Ovary (tissue), 9 donors: ENCODE measurements around the gene LMF1. TPM values are rescaled to one million over a fixed set of nuclear protein-coding genes. Genes with fewer than 3 reads are reported as not detected.

Experiments used
- DNase-seq, 5 donors: peaks; one replicate each; pipeline ENCODE4 v3.0.0-alpha.2; 2019 to 2020
- H3K27ac ChIP-seq, 2 donors: fragments of 200-600 bp; one replicate each; pipeline versions ENCODE4 v1.5.1 to v1.8.0; 2019 to 2022
- H3K27me3 ChIP-seq: fragments of 200-600 bp; one replicate; pipeline ENCODE4 v1.8.0; 2022
- H3K36me3 ChIP-seq: fragments of 200-600 bp; sonication (generic); one replicate; pipeline ENCODE4 v1.5.1; 2019
- H3K4me1 ChIP-seq: one replicate; pipeline ENCODE4 v1.8.1; 2013; ENCODE audit warnings: mild to moderate bottlenecking, moderate library complexity; ENCODE audit not compliant: insufficient read depth
- H3K4me3 ChIP-seq: fragments of 200-600 bp; sonication (generic); one replicate; pipeline ENCODE4 v1.5.1; 2017
- H3K9me3 ChIP-seq, 2 donors: fragments of 200-600 bp in 1 of 2; sonication (generic) in 1 of 2; one replicate each; pipeline versions ENCODE4 v1.5.1 to v1.8.1; 2013 to 2019; ENCODE audit warnings: mild to moderate bottlenecking in 1 of 2, moderate library complexity in 1 of 2
- CTCF ChIP-seq, 3 donors: fragments of 450-650 bp in 2 of 3; fragments of 200-600 bp in 1 of 3; IDR thresholded peaks; one replicate each; pipeline versions ENCODE4 v1.5.1 to v1.8.0; 2016 to 2022; ENCODE audit warnings: antibody characterized with exemption in 3 of 3, mild to moderate bottlenecking in 1 of 3
- EP300 ChIP-seq: sonication (generic); formaldehyde crosslinking; IDR thresholded peaks from one replicate; pipeline ENCODE4 v1.6.1; 2017; ENCODE audit warnings: antibody characterized with exemption
- POLR2A ChIP-seq: fragments of 450-650 bp; IDR thresholded peaks from one replicate; pipeline ENCODE4 v1.6.1; 2017; ENCODE audit warnings: antibody characterized with exemption, mild to moderate bottlenecking, moderate library complexity
- WGBS, 3 donors: extraction: QIAGEN DNeasy Blood & Tissue Kit in 1 of 3; methylation state at CpG; one replicate each; pipeline versions ENCODE4 v1.1.5 to v1.1.7; 2013 to 2017; 5-methylcytosine and 5-hydroxymethylcytosine counted together
- intact Hi-C, 4 donors: fragments of 100-400 bp; cut with DNase I; formaldehyde crosslinking; loops; one replicate each; pipeline versions ENCODE4 v1.11.0 to v1.15.1; 2022 to 2023
- polyA plus RNA-seq, 2 donors: library from polyadenylated mRNA; stranded (reverse); fragments of 200-250 nt in 1 of 2; fragments of 350-450 nt in 1 of 2; fragmentation: Illumina TruSeq in 1 of 2; extraction: RNeasy Lipid Tissue Mini Kit (QIAGEN cat#74804) in 1 of 2; gene quantifications; one replicate each; pipeline ENCODE4 v1.2.3, GENCODE V29; 2013 to 2014
- total RNA-seq, 7 donors: library from RNA; depleted of rRNA in 2 of 7; stranded (reverse); fragments of >200 nt in 2 of 7; fragmentation: NEBNext Ultra II Directional in 3 of 7; extraction: Animal tissue kit (Norgen Biotek cat#: 25700) in 3 of 7; gene quantifications; one replicate each; pipeline versions ENCODE4 v1.1.0 to v1.2.4, GENCODE V29; 2016 to 2023
- donor health status: DM: no; HTN: no; CAD: no; lungs with moderate emphysema.
- donor health status: DM: no; HTN: no; CAD: no.
- donor health status: Bipolar disorder and iron deficiency.
- donor health status: DM: yes; HTN: yes; CAD: no.
- donor health status: DM: no; HTN: no; CAD: no.
- donor health status: DM: yes; HTN: yes; CAD: no.

The LMF1 gene
- total and polyA plus RNA-seq, 9 donors = 7.8 to 31.9 (median 23.6) TPM

GRCh38 chr16:999677-1000076 is 28.9 kb upstream of the LMF1 start:
- no peaks in the 10 kb centered on the region for H3K27me3 ChIP-seq
- TF ChIP-seq CTCF (IDR thresholded peaks at IDR 0.05) (no peak), POLR2A (no peak), EP300 (no peak)
- intact Hi-C loops = no loop called here

GRCh38 chr16:998615-999014 is 27.8 kb upstream of the LMF1 start:
- WGBS, 3 donors = 78 to 83% (median 81%) methylated on average over 11 of the region's 11 CpGs
- intact Hi-C loops = no loop called here
- H3K36me3 ChIP-seq = no peaks in the 10 kb centered on the region

More at GRCh38 chr16:999677-1000076, 28.9 kb upstream of the LMF1 start:
- H3K4me3 ChIP-seq = no peak overlapping the region
- no peaks in the 10 kb centered on the region for H3K36me3 ChIP-seq
- H3K27ac ChIP-seq = no peak overlapping the region
- DNase-seq = no peak
- WGBS, 3 donors = 58 to 74% (median 60%) methylated on average over 9 to 11 of the region's 11 CpGs
- peaks cover 4 to 18% of the 10 kb centered on the region in 2 donors for H3K9me3 ChIP-seq
- no peaks in the 10 kb centered on the region for H3K4me1 ChIP-seq

GRCh38 chr16:998211-998610 is 27.4 kb upstream of the LMF1 start:
- WGBS, 3 donors = 71 to 79% (median 76%) methylated on average over 11 of the region's 11 CpGs
- Histone ChIP-seq H3K9me3 (peaks cover 5 to 20% of the 10 kb centered on the region in 2 donors), H3K4me1 (no peaks in the 10 kb centered on the region), H3K27me3 (no peaks in the 10 kb centered on the region), H3K36me3 (no peaks in the 10 kb centered on the region), H3K27ac (no peak overlapping the region), H3K4me3 (no peak overlapping the region)
- intact Hi-C loops = no loop called here
- DNase-seq = no peak
- TF ChIP-seq CTCF (IDR thresholded peaks at IDR 0.05) (no peak), EP300 (no peak), POLR2A (no peak)

More at GRCh38 chr16:998615-999014, 27.8 kb upstream of the LMF1 start:
- TF ChIP-seq POLR2A = no peak
- no peak for TF ChIP-seq CTCF (IDR thresholded peaks at IDR 0.05)
- no peak for TF ChIP-seq EP300
- Histone ChIP-seq H3K27ac (no peak overlapping the region), H3K9me3 (peaks cover 5 to 20% of the 10 kb centered on the region in 2 donors), H3K4me1 (no peaks in the 10 kb centered on the region), H3K27me3 (no peaks in the 10 kb centered on the region), H3K4me3 (no peak overlapping the region)
- DNase-seq = no peak

GRCh38 chr16:997440-998051 is 26.8 kb upstream of the LMF1 start:
- Histone ChIP-seq H3K4me1 (no peaks in the 10 kb centered on the region), H3K27ac (no peak overlapping the region), H3K27me3 (no peaks in the 10 kb centered on the region), H3K9me3 (peaks cover 5 to 20% of the 10 kb centered on the region in 2 donors), H3K36me3 (no peaks in the 10 kb centered on the region), H3K4me3 (no peak overlapping the region)
- WGBS, 3 donors = 10 to 19% (median 15%) methylated on average over 38 to 39 of the region's 39 CpGs
- intact Hi-C loops = no loop called here
- TF ChIP-seq CTCF (IDR thresholded peaks at IDR 0.05) = no peak
- TF ChIP-seq EP300 = no peak
- TF ChIP-seq POLR2A = no peak
- no peak for DNase-seq
